Right lobe of liver (tissue), 4 donors: ENCODE measurements around the gene TM9SF1.

ENCODE experiments used
- CTCF ChIP-seq, 4 donors: fragments of 200-600 bp in 3 of 4; fragments of 450-650 bp in 1 of 4; IDR thresholded peaks; one replicate each; pipeline versions ENCODE4 v1.5.1 to v1.8.0; 2016 to 2022; ENCODE audit warnings: antibody characterized with exemption in 4 of 4, mild to moderate bottlenecking in 2 of 4
- POLR2A ChIP-seq: fragments of 450-650 bp; IDR thresholded peaks from one replicate; pipeline ENCODE4 v1.6.1; 2017; ENCODE audit warnings: antibody characterized with exemption, mild to moderate bottlenecking
- donor health status: DM: no; HTN: no; CAD: no.
- donor health status: DM: no; HTN: no; CAD: no.
- donor health status: DM: no; HTN: yes; CAD: no.

- TF ChIP-seq CTCF (IDR thresholded peaks at IDR 0.05) (no peak), POLR2A (peak; percentile 16)
Observed at GRCh38 chr14:24179961-24180796, 15.1 kb downstream of the TM9SF1 start.
